ENCODE results near the gene HSPH1.

Gene HSPH1

GRCh38 chr13:31129419-31129818 lies 32.3 kb downstream of the HSPH1 start:
- ATAC-seq (ENCODE audit: low read depth) = no peak
- Histone ChIP-seq H3K4me1 (ENCODE audit: insufficient read depth, poor library complexity, severe bottlenecking) (no peaks in the 10 kb centered on the region), H3K9me3 (ENCODE audit: severe bottlenecking) (no peaks in the 10 kb centered on the region), H3K27ac (ENCODE audit: poor library complexity, severe bottlenecking) (no peak overlapping the region), H3K27me3 (ENCODE audit: insufficient read depth, poor library complexity, severe bottlenecking) (no peaks in the 10 kb centered on the region), H3K4me3 (ENCODE audit: severe bottlenecking) (no peak overlapping the region), H3K36me3 (ENCODE audit: low read depth) (no peaks in the 10 kb centered on the region)
- DNase-seq (ENCODE audit: low spot score) = no peak
- TF ChIP-seq CTCF (IDR thresholded peaks at IDR 0.05; ENCODE audit: poor library complexity, severe bottlenecking) = no peak

GRCh38 chr13:31124204-31124603 lies 37.5 kb downstream of the HSPH1 start:
- no peaks in the 10 kb centered on the region for H3K4me1 ChIP-seq (ENCODE audit: insufficient read depth, poor library complexity, severe bottlenecking)
- no peak overlapping the region for H3K27ac ChIP-seq (ENCODE audit: poor library complexity, severe bottlenecking)
- no peak for TF ChIP-seq CTCF (IDR thresholded peaks at IDR 0.05; ENCODE audit: poor library complexity, severe bottlenecking)
- no peaks in the 10 kb centered on the region for H3K9me3 ChIP-seq (ENCODE audit: severe bottlenecking)
- H3K27me3 ChIP-seq (ENCODE audit: insufficient read depth, poor library complexity, severe bottlenecking) = no peaks in the 10 kb centered on the region
- no peak overlapping the region for H3K4me3 ChIP-seq (ENCODE audit: severe bottlenecking)
- DNase-seq (ENCODE audit: low spot score) = no peak
- ATAC-seq (ENCODE audit: low read depth) = no peak
- no peaks in the 10 kb centered on the region for H3K36me3 ChIP-seq (ENCODE audit: low read depth)

- H3K4me3 ChIP-seq (ENCODE audit: severe bottlenecking) = no peak overlapping the region
- no peak for ATAC-seq (ENCODE audit: low read depth)
- no peak for DNase-seq (ENCODE audit: low spot score)
- no peaks in the 10 kb centered on the region for H3K9me3 ChIP-seq (ENCODE audit: severe bottlenecking)
- H3K4me1 ChIP-seq (ENCODE audit: insufficient read depth, poor library complexity, severe bottlenecking) = no peaks in the 10 kb centered on the region
- H3K36me3 ChIP-seq (ENCODE audit: low read depth) = no peaks in the 10 kb centered on the region
- no peaks in the 10 kb centered on the region for H3K27me3 ChIP-seq (ENCODE audit: insufficient read depth, poor library complexity, severe bottlenecking)
- no peak for TF ChIP-seq CTCF (IDR thresholded peaks at IDR 0.05; ENCODE audit: poor library complexity, severe bottlenecking)
- H3K27ac ChIP-seq (ENCODE audit: poor library complexity, severe bottlenecking) = no peak overlapping the region
Measured at GRCh38 chr13:31122544-31123260, 39.0 kb downstream of the HSPH1 start.

GRCh38 chr13:31122143-31122542 lies 39.6 kb downstream of the HSPH1 start:
- Histone ChIP-seq H3K27ac (ENCODE audit: poor library complexity, severe bottlenecking) (no peak overlapping the region), H3K4me1 (ENCODE audit: insufficient read depth, poor library complexity, severe bottlenecking) (no peaks in the 10 kb centered on the region), H3K27me3 (ENCODE audit: insufficient read depth, poor library complexity, severe bottlenecking) (no peaks in the 10 kb centered on the region), H3K4me3 (ENCODE audit: severe bottlenecking) (no peak overlapping the region), H3K36me3 (ENCODE audit: low read depth) (no peaks in the 10 kb centered on the region), H3K9me3 (ENCODE audit: severe bottlenecking) (no peaks in the 10 kb centered on the region)
- ATAC-seq (ENCODE audit: low read depth) (no peak), DNase-seq (ENCODE audit: low spot score) (no peak)
- TF ChIP-seq CTCF (IDR thresholded peaks at IDR 0.05; ENCODE audit: poor library complexity, severe bottlenecking) = no peak

GRCh38 chr13:31121379-31122140 lies 40.1 kb downstream of the HSPH1 start:
- ATAC-seq (ENCODE audit: low read depth) = no peak
- no peaks in the 10 kb centered on the region for H3K36me3 ChIP-seq (ENCODE audit: low read depth)
- H3K4me3 ChIP-seq (ENCODE audit: severe bottlenecking) = no peak overlapping the region
- H3K4me1 ChIP-seq (ENCODE audit: insufficient read depth, poor library complexity, severe bottlenecking) = no peaks in the 10 kb centered on the region
- H3K9me3 ChIP-seq (ENCODE audit: severe bottlenecking) = no peaks in the 10 kb centered on the region
- no peak overlapping the region for H3K27ac ChIP-seq (ENCODE audit: poor library complexity, severe bottlenecking)
- no peak for TF ChIP-seq CTCF (IDR thresholded peaks at IDR 0.05; ENCODE audit: poor library complexity, severe bottlenecking)
- DNase-seq (ENCODE audit: low spot score) = no peak
- no peaks in the 10 kb centered on the region for H3K27me3 ChIP-seq (ENCODE audit: insufficient read depth, poor library complexity, severe bottlenecking)
